HFFc6 (cell line): Measurements from ENCODE around the gene JOSD1. TPM values are rescaled to one million over a fixed set of nuclear protein-coding genes. Genes with fewer than 3 reads are reported as not detected.

Source experiments
- DNase-seq: peaks from one replicate; pipeline ENCODE4 v3.0.0-alpha.2; 2018
- H3K27ac Mint-ChIP-seq: 2 replicates; pipeline ENCODE4 v1.8.0; 2020; ENCODE audit warnings: mild to moderate bottlenecking, mixed read lengths
- H3K27me3 Mint-ChIP-seq: 2 replicates; pipeline ENCODE4 v1.8.0; 2021; ENCODE audit warnings: mild to moderate bottlenecking, moderate library complexity, mixed read lengths; ENCODE audit not compliant: insufficient read depth
- H3K36me3 Mint-ChIP-seq: 2 replicates; pipeline ENCODE4 v1.8.0; 2021; ENCODE audit warnings: low read depth, mixed read lengths
- H3K4me1 Mint-ChIP-seq: 2 replicates; pipeline ENCODE4 v1.8.0; 2020; ENCODE audit warnings: low read depth, mixed read lengths
- H3K4me3 Mint-ChIP-seq: 2 replicates; pipeline ENCODE4 v1.8.0; 2020; ENCODE audit warnings: mild to moderate bottlenecking, moderate library complexity, mixed read lengths
- H3K9me3 Mint-ChIP-seq: 2 replicates; pipeline ENCODE4 v1.8.0; 2020; ENCODE audit warnings: mild to moderate bottlenecking, mixed read lengths
- total RNA-seq, 6 experiments: library from RNA; stranded (reverse); fragmentation: NEBNext Ultra II Directional; extraction: Animal tissue kit (Norgen Biotek cat#: 25700); gene quantifications; 2 replicates in 1 of 6; 3 replicates in 5 of 6; pipeline ENCODE4 v1.2.3, GENCODE V29; 2021
- TF ChIP-seq, protein P1 (sequence below): fragments of 200-600 bp; sonication (generic); IDR thresholded peaks from 2 replicates; pipeline ENCODE4 v1.5.0; 2021; ENCODE audit warnings: antibody characterized with exemption, mild to moderate bottlenecking

Gene JOSD1
- total RNA-seq, 6 experiments from 2014 or later, result 37.8 to 44.6 (median 41.0) TPM

DNA sequence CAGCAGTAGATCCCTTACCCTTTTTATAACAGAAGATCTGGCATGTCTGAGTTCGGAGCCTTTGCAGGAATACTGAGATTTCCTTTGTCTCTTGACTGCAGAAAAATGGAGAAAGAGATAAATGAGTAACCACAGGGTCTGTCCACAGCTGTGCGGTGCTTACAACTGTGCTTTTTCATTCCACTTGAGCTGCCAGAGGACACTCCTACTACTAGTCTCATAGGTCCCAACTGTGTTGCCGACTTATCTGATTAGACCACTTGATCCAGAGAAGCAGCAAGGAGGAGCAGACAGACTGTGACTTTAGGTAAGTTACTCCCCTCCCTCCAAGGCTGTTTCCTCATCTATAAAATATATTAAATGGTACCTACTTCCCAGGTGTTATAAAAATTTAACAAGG, 62.0 kb downstream of the JOSD1 start:
- no peak overlapping the region for H3K27ac Mint-ChIP-seq
- H3K36me3 Mint-ChIP-seq, result no peaks in the 10 kb centered on the region; the same call in 1 of the 2 replicates
- no peak for DNase-seq
- TF ChIP-seq, protein P1, sequence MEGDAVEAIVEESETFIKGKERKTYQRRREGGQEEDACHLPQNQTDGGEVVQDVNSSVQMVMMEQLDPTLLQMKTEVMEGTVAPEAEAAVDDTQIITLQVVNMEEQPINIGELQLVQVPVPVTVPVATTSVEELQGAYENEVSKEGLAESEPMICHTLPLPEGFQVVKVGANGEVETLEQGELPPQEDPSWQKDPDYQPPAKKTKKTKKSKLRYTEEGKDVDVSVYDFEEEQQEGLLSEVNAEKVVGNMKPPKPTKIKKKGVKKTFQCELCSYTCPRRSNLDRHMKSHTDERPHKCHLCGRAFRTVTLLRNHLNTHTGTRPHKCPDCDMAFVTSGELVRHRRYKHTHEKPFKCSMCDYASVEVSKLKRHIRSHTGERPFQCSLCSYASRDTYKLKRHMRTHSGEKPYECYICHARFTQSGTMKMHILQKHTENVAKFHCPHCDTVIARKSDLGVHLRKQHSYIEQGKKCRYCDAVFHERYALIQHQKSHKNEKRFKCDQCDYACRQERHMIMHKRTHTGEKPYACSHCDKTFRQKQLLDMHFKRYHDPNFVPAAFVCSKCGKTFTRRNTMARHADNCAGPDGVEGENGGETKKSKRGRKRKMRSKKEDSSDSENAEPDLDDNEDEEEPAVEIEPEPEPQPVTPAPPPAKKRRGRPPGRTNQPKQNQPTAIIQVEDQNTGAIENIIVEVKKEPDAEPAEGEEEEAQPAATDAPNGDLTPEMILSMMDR, result no peak
- H3K9me3 Mint-ChIP-seq, result no peaks in the 10 kb centered on the region
- 0 out of 2 replicates have a peak, but pooled peaks cover 5% of the 10 kb centered on the region for H3K4me1 Mint-ChIP-seq
- H3K4me3 Mint-ChIP-seq, result no peak overlapping the region
- peaks cover 2% of the 10 kb centered on the region; the same call in 1 of the 2 replicates for H3K27me3 Mint-ChIP-seq

DNA sequence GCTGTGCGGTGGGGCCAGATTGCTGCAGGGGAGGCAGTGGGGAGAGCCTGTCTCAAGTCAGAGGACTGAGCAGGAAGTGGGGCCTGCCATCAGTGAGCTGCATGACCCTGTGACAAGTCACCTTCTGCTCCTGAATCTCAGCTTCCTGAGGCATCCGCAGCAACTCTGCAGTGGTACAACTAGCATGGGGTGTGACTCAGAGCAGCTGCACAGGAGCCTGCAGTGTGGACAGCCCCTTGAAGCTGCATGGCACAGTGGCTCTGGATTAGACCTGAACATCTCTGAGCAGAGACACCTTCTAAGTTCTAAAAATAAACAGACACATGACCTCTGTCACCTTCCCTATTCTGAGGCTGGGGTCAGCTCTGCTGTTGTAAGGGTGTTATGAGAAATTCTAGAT, 62.5 kb downstream of the JOSD1 start:
- DNase-seq, result no peak
- H3K4me1 Mint-ChIP-seq, result 0 out of 2 replicates have a peak, but pooled peaks cover 5% of the 10 kb centered on the region
- TF ChIP-seq, protein P1, result no peak
- peaks cover 2% of the 10 kb centered on the region; the same call in 1 of the 2 replicates for H3K27me3 Mint-ChIP-seq
- H3K36me3 Mint-ChIP-seq, result no peaks in the 10 kb centered on the region; the same call in 1 of the 2 replicates
- H3K27ac Mint-ChIP-seq, result no peak overlapping the region
- no peaks in the 10 kb centered on the region for H3K9me3 Mint-ChIP-seq
- no peak overlapping the region for H3K4me3 Mint-ChIP-seq

Other genes starting within 250 kb of the JOSD1 start
- gene KCNJ4, start 245.7 kb downstream of the JOSD1 start, total RNA-seq, result not detected
- gene KDELR3, start 232.8 kb downstream of the JOSD1 start, total RNA-seq, result 100 to 1,000 TPM; 138 to 187 (median 172) TPM
- gene DDX17, start 194.6 kb downstream of the JOSD1 start, total RNA-seq, result 100 to 1,000 TPM; 211 to 246 (median 220) TPM
- gene DMC1, start 130.8 kb downstream of the JOSD1 start, total RNA-seq, result 1 to 10 TPM; 2.4 to 6.3 (median 3.3) TPM
- under 1 TPM; 0.41 to 0.88 (median 0.80) TPM for gene FAM227A, start 44.6 kb downstream of the JOSD1 start, total RNA-seq
- 10 to 100 TPM; 21.9 to 32.4 (median 25.9) TPM for gene CBY1, start 44.3 kb downstream of the JOSD1 start, total RNA-seq
- gene TOMM22, start 19.0 kb downstream of the JOSD1 start, total RNA-seq, result 100 to 1,000 TPM; 121 to 141 (median 132) TPM
- gene GTPBP1, start 5.0 kb upstream of the JOSD1 start, total RNA-seq, result 10 to 100 TPM; 32.1 to 40.8 (median 38.4) TPM
- gene SUN2, start 55.1 kb upstream of the JOSD1 start, total RNA-seq, result 100 to 1,000 TPM in 3 of 6 experiments, 10 to 100 TPM in 3; 90.4 to 104 (median 100.0) TPM
- gene DNAL4, start 93.2 kb upstream of the JOSD1 start, total RNA-seq, result 10 to 100 TPM in 2 of 6 experiments, 1 to 10 TPM in 4; 8.6 to 11.5 (median 9.8) TPM
- gene NPTXR, start 143.1 kb upstream of the JOSD1 start, total RNA-seq, result 1 to 10 TPM; 1.4 to 5.4 (median 1.6) TPM
- gene CBX6, start 171.3 kb upstream of the JOSD1 start, total RNA-seq, result 10 to 100 TPM; 72.0 to 91.5 (median 75.3) TPM